Measurements from ENCODE around the gene PRMT2. TPM values are rescaled to one million over a fixed set of nuclear protein-coding genes. Genes with fewer than 3 reads are reported as not detected.
A peak's percentile ranks its signal among the peaks of the same experiment; 100 is the strongest.
"Not testable (repeated sequence)": the region's sequence is repeated elsewhere in the genome, so short reads cannot be mapped to it uniquely, and the experiment has no call there.

Gene PRMT2
- total RNA-seq, 1 donor from 2014 or later, result 121 TPM

- ATAC-seq (no peak), DNase-seq (no peak)
- no peaks in the 10 kb centered on the region for H3K9me3 ChIP-seq
- intact Hi-C loops (cut with DNase I), result no loop called here
- H3K4me3 ChIP-seq, result no peak overlapping the region
- H3K4me1 ChIP-seq, result peaks cover 20% of the 10 kb centered on the region
- peaks cover 32% of the 10 kb centered on the region for H3K36me3 ChIP-seq
- H3K27ac ChIP-seq, result no peak overlapping the region
- TF ChIP-seq, protein P1, sequence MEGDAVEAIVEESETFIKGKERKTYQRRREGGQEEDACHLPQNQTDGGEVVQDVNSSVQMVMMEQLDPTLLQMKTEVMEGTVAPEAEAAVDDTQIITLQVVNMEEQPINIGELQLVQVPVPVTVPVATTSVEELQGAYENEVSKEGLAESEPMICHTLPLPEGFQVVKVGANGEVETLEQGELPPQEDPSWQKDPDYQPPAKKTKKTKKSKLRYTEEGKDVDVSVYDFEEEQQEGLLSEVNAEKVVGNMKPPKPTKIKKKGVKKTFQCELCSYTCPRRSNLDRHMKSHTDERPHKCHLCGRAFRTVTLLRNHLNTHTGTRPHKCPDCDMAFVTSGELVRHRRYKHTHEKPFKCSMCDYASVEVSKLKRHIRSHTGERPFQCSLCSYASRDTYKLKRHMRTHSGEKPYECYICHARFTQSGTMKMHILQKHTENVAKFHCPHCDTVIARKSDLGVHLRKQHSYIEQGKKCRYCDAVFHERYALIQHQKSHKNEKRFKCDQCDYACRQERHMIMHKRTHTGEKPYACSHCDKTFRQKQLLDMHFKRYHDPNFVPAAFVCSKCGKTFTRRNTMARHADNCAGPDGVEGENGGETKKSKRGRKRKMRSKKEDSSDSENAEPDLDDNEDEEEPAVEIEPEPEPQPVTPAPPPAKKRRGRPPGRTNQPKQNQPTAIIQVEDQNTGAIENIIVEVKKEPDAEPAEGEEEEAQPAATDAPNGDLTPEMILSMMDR (IDR thresholded peaks at IDR 0.05), result no peak
- H3K27me3 ChIP-seq (ENCODE audit: low read depth), result peaks cover 16% of the 10 kb centered on the region
Observed at GRCh38 chr21:46664316-46664995, 29.0 kb downstream of the PRMT2 start.

DNA sequence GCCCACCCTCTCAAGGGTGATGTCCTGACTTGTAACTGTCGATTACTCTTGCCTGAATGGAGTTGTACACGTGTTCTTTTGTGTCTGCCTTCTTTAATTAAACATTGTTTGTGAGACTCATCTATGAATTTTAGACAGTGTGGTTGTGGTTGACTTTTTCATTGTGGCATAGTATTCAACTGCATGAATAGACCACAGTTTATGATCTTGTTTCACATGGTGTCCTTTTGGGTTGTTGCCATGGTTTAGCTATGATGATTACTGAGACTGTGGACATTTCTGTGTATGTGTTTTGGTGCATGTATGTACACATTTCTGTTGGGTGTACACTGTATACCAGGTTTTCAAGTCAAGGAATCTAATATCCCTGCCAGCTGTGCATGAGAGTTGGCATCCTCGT is 30.1 kb downstream of the PRMT2 start:
- peaks cover 16% of the 10 kb centered on the region for H3K27me3 ChIP-seq (ENCODE audit: low read depth)
- DNase-seq (no peak), ATAC-seq (no peak)
- H3K4me3 ChIP-seq, result no peak overlapping the region
- H3K4me1 ChIP-seq, result peaks cover 18% of the 10 kb centered on the region
- H3K36me3 ChIP-seq, result peaks cover 22% of the 10 kb centered on the region
- no peaks in the 10 kb centered on the region for H3K9me3 ChIP-seq
- intact Hi-C loops (cut with DNase I), result no loop called here
- H3K27ac ChIP-seq, result no peak overlapping the region
- TF ChIP-seq, protein P1 (IDR thresholded peaks at IDR 0.05), result no peak

DNA sequence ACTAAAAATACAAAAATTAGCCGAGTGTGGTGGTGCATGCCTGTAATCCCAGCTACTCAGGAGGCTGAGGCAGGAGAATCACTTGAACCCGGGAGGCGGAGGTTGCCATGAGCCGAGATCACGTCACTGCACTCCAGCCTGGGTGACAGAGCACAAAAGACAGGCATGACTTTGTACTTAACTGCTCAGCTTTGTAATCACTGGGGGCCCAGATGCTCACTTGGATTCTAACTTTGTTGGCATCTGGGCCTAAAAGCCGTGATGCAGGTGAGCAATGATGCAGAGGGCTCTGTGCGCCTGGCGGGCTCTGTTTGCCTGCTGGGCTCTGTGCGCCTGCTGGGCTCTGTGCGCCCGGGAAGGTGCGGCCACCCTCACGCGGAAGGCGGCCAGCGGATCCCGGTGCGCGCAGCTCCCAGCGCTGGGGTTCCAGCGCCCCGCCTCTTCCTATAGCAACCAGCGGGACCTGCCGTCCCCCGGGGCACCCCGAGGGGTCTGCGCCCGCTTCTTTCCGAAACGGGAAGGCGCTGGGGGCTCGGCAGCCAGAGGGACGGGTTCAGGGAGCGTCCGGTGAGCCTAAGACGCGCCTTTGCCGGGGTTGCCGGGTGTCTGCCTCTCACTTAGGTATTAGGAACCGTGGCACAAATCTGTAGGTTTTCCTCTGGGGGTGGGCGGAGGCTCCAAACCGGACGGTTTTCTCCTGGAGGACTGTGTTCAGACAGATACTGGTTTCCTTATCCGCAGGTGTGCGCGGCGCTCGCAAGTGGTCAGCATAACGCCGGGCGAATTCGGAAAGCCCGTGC is 31.7 kb downstream of the PRMT2 start:
- intact Hi-C loops (cut with DNase I), result no loop called here
- DNase-seq (no peak), ATAC-seq (peak; percentile 31 to 45)

DNA sequence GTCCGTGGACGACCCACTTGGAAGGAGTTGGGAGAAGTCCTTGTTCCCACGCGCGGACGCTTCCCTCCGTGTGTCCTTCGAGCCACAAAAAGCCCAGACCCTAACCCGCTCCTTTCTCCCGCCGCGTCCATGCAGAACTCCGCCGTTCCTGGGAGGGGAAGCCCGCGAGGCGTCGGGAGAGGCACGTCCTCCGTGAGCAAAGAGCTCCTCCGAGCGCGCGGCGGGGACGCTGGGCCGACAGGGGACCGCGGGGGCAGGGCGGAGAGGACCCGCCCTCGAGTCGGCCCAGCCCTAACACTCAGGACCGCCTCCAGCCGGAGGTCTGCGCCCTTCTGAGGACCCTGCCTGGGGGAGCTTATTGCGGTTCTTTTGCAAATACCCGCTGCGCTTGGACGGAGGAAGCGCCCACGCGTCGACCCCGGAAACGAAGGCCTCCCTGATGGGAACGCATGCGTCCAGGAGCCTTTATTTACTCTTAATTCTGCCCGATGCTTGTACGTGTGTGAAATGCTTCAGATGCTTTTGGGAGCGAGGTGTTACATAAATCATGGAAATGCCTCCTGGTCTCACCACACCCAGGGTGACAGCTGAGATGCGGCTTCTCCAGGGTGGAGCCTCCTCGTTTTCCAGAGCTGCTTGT is 32.4 kb downstream of the PRMT2 start:
- no peak for DNase-seq
- intact Hi-C loops (cut with DNase I), result no loop called here
- H3K36me3 ChIP-seq, result peaks cover 20% of the 10 kb centered on the region
- TF ChIP-seq, protein P1 (IDR thresholded peaks at IDR 0.05), result no peak
- no peaks in the 10 kb centered on the region for H3K9me3 ChIP-seq
- peak; percentile 60 to 77 for ATAC-seq
- peaks cover 15% of the 10 kb centered on the region for H3K4me1 ChIP-seq
- peaks cover 16% of the 10 kb centered on the region for H3K27me3 ChIP-seq (ENCODE audit: low read depth)
- no peak overlapping the region for H3K27ac ChIP-seq
- H3K4me3 ChIP-seq, result peak overlapping the region; percentile 56

More for the DNA sequence above, 31.7 kb downstream of the PRMT2 start:
- Histone ChIP-seq H3K4me1 (peaks cover 15% of the 10 kb centered on the region), H3K27ac (no peak overlapping the region), H3K9me3 (no peaks in the 10 kb centered on the region), H3K36me3 (peaks cover 22% of the 10 kb centered on the region), H3K4me3 (peak overlapping the region; percentile 56), H3K27me3 (ENCODE audit: low read depth) (peaks cover 16% of the 10 kb centered on the region)
- TF ChIP-seq, protein P1 (IDR thresholded peaks at IDR 0.05), result no peak

- Histone ChIP-seq H3K36me3 (peaks cover 17% of the 10 kb centered on the region), H3K27me3 (ENCODE audit: low read depth) (peaks cover 16% of the 10 kb centered on the region), H3K27ac (no peak overlapping the region), H3K4me3 (peak overlapping the region; percentile 56), H3K4me1 (peaks cover 15% of the 10 kb centered on the region), H3K9me3 (no peaks in the 10 kb centered on the region)
- DNase-seq (no peak), ATAC-seq (no peak)
- TF ChIP-seq, protein P1 (IDR thresholded peaks at IDR 0.05), result no peak
- intact Hi-C loops (cut with DNase I), result no loop called here
Observed at GRCh38 chr21:46668381-46668780, 32.9 kb downstream of the PRMT2 start.

GRCh38 chr21:46668904-46669303 is 33.4 kb downstream of the PRMT2 start:
- H3K9me3 ChIP-seq; DNase-seq; intact Hi-C loops (cut with DNase I); H3K27ac ChIP-seq; ATAC-seq; H3K4me3 ChIP-seq: not testable (repeated sequence)
- peaks cover 11% of the 10 kb centered on the region for H3K36me3 ChIP-seq
- H3K27me3 ChIP-seq (ENCODE audit: low read depth), result peaks cover 16% of the 10 kb centered on the region
- peaks cover 15% of the 10 kb centered on the region for H3K4me1 ChIP-seq

All from lower lobe of right lung (tissue), 2 donors.